GM21526 (cell line): ENCODE measurements around the gene GLTPD2.

Experiments
- ATAC-seq: cut with Tn5 transposase; IDR thresholded peaks from one replicate; pipeline ENCODE4 v1.9.1; 2021; ENCODE audit warnings: moderate library complexity; ENCODE audit not compliant: unreplicated experiment, low FRiP score

The GLTPD2 gene

DNA sequence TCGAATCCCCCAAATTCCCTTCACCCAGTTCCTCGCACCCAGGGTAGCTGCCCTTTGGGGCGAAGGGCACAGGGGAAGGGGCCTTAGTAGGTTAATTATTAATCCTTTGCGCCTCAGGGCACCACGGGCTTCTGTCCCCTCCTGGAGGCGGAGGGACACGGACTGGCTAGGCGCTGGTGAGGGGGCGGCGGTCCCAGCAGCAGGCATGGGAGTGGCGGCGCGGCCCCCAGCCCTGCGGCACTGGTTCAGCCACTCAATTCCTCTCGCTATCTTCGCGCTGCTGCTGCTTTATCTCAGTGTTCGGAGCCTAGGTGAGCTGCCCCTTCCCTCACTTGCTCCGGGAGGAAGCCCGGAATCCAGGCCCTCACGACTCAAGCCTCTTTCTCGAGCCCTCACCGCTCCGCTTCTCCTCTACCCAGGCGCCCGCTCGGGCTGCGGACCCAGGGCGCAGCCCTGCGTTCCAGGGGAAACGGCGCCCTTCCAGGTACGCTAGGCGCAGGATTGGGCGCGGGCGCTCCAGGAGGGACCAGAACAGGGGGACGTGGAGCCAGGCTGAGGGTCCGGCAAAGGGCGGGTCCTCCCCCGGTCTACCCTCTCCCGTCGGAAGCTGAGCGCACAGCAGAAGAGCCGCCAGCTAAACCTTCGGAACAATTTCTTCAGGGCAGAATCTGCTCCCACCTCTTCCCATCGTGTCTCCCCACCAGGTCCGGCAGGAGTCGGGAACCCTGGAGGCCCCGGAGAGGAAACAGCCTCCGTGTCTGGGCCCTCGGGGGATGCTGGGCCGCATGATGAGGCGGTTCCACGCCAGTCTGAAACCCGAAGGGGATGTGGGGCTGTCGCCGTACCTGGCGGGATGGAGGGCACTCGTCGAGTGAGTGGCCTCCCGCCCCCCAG, at the start of gene GLTPD2:
GLTPD2 (plus strand) TSS at position 158 of the 894 bp plus-strand sequence; CDS start at position 206, 48 bp downstream.
- ATAC-seq = no peak

DNA sequence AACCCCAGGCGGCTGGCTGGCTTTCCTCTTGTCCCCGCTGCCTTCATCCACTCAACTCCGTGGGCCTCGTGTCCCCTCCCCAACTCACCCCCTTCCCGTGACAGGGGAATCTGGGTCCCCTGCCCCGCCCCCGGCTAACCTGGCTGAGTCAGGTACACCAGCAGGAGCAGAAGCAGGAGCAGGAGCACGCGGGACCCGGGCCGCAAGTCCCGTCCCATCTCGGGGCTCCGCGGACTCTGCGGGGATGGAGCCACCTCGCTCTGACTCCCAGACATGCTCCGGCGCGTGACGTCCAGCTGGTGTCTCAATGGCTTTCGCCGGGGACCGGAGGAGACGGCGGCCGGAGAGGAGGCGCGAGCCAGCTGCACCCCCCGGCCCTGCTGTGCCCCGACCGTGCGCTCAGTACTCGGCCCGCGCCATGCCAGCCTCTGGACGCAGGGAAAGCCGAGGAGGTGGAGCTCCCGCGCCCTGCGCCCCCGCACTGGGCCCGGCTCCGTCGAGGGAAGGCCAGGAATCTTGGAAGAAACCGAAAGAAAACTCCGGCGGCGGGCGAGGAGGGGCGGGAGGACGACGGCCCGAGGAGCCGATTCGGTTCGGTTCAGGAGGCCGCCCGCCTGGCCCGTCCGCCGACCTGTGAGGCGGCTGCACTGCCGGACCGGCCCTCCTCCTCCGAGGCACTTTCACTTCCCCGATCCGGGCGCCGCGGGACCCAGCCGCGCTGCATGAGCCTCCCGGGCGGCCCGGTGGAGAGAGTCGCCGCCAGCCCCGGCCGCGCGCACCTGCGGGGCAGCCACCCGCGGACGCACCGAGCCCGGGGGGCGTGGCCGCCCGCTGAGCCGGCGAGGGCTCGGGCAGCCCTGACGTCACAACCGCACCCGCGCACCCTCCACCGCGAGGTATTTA, 49.4 kb upstream of the GLTPD2 start, which contains the start of the genes CXCL16 and ZMYND15:
CXCL16 (minus strand) TSS at position 807 of the 903 bp plus-strand sequence; CDS start at position 218, 589 bp downstream.
ZMYND15 (plus strand) TSS at position 712 of the 903 bp plus-strand sequence. CDS start 716 bp downstream, outside the sequence.
- no peak for ATAC-seq

DNA sequence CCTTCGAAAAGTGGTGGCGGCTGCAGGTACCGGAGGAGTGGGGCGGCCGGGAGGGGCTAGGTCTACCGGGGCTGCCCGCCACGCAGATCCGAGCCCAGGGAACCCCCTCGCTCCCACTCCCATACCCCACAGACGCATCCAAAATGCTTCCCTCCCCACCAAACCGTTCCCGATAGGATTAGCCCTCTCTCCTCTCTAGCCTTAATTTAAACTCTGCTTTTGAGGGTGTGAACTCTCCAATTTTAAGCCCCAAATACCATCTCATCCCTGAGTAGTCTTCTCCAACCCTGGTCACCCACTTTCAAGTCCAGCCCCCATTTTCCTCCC, 48.8 kb upstream of the GLTPD2 start:
- ATAC-seq = no peak

DNA sequence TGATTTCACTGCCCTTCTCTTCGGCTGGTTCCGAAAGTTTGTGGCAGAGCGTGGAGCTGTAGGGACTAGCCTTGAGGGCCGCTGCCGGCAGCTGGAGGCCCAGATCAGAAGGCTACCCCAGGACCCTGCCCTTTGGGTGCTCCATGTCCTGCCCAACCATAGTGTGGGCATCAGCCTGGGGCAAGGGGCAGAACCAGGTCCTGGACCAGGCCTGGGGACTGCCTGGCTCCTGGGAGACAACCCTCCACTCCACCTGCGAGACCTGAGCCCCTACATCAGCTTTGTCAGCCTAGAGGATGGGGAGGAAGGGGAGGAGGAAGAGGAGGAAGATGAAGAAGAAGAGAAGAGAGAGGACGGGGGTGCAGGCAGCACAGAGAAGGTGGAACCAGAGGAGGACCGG, 48.2 kb upstream of the GLTPD2 start:
- ATAC-seq = no peak

DNA sequence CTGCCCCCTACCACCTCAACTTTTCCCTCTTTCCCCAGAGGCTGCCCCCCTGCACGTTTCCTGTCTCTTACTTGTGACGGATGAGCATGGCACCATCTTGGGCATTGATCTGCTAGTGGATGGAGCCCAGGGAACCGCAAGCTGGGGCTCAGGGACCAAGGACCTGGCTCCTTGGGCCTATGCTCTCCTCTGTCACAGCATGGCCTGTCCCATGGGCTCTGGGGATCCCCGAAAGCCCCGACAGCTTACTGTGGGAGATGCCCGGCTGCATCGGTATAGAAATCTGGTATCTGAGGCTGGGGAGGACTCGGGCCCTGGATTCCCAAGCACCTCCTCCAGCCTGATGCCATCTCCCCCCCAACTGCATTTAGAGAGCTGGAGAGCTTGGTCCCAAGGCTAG, 47.2 kb upstream of the GLTPD2 start:
- no peak for ATAC-seq

DNA sequence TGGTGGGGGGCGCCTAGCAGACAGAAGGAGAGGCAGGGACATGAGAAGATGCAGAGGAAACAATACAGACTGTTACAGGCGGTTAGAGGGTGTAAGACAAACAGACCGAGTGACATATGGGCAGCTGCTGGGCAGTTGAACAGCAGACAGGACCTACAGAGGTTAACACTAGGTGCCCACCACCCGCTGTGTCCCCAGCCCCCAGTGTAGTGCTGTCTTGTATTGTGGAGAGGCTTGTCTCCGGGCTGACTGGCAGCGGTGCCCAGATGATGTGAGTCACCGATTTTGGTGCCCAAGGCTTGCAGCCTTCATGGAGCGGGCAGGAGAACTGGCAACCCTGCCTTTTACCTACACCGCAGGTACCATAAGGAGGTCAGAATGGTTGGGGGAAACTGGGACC, 46.6 kb upstream of the GLTPD2 start:
- ATAC-seq = no peak

DNA sequence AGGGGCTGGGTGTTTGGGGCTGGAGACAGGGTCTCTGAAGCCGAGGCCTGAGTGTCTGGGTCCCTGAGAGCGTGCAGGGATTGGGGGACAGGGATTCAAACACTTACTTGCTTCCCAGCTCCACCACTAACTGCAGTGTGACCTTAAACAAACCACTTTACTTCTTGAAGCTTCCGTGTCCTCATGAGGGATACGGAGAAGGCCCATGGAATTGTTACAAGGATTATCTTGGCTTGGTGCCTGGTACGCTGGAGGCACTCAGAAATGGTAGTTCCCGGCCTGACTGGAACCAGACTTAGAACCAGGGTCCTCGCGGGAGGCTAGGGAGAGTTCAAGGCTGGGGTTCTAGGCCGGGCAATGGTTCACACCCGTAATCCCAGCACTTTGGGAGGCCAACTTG, 46.1 kb upstream of the GLTPD2 start:
- ATAC-seq = no peak

DNA sequence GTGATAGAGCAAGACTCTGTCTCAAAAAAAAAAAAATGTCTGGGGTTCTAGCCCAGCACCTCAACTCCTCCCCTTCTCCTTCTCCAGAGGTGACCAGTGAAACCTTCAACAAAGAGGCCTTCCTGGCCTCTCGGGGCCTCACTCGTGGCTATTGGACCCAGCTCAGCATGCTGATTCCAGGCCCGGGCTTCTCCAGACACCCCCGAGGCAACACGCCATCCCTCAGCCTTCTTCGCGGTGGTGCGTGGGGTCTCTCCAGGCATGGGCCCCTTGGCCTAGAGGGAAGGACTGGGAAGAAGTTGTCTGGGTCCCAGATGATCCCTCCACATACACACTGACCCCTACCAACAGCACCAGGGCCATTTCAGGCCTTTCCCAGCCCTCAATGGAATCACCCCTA, 45.5 kb upstream of the GLTPD2 start:
- ATAC-seq = no peak

DNA sequence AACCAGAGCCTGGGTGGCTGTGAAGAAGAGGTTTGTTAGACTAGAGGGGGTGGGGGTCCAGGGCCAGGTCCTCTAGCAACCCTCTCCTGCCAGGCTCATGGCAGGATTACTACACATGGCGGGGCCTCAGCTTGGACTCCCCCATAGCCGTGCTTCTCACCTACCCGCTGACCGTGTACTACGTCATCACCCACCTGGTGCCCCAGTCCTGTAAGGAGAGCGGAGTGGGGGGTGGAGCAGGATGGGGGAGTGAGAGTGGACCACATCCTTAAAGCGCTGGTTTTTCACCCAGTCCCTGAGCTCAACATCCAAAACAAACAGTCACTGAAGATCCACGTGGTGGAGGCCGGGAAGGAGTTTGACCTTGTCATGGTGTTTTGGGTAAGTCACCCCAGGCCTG, 44.9 kb upstream of the GLTPD2 start:
- ATAC-seq = no peak

DNA sequence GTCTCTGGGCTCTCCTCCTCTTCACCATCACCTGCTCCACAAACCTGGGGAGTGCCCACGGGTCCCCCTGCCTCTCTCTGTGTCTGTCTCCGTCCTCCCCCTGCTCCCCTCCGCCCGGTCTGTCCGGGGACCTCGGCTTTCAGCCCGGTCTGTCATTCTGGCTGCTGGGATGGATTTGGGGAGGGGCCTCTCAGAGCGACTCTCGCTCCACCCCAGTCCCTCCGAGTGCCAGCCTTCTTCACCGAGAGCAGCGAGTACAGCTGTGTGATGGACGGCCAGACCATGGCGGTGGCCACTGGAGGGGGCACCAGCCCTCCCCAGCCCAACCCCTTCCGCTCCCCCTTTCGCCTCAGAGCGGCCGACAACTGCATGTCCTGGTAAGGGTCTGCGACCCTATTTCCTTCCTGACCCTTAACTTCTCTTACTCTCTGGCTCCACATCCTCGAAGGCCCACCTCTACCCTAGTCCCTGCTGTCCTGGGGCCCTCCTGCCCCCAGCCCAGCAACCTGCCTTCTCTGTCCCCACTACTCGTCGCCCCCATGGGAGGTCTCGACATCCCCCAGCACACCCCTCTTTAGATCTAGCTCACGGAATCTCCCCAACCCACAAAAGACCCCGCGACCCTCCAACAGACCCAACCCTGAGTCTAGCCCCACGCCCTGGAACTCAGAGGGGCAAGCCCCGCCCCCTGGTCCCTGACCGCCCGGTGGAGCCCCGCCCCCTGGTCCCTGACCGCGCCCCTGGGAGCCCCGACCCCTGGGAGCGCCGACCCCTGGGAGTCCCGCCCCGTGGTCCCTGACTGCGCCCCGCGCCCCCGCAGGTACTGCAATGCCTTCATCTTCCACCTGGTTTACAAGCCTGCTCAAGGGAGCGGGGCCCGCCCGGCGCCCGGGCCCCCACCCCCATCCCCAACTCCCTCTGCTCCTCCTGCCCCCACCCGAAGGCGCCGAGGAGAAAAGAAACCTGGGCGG, 43.5 kb upstream of the GLTPD2 start:
- no peak for ATAC-seq

DNA sequence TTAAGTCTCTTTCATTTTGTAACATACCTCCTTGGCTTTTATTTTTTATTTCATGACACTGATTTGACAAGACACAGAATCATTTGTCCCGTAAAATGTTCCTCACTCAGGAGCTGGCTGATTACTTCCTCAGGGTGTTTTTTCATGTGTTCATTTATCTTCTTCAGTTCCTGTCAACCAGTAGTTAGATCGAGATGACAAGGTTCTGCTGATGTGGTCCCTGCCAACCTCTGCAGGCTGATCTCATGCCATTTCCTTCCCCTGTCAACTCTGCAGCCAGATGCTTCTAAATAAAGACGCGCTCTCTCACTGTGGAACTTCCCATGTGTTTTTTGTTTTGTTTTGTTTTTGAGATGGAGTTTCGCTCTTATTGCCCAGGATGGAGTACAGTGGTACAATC, 40.9 kb upstream of the GLTPD2 start:
- ATAC-seq = no peak

DNA sequence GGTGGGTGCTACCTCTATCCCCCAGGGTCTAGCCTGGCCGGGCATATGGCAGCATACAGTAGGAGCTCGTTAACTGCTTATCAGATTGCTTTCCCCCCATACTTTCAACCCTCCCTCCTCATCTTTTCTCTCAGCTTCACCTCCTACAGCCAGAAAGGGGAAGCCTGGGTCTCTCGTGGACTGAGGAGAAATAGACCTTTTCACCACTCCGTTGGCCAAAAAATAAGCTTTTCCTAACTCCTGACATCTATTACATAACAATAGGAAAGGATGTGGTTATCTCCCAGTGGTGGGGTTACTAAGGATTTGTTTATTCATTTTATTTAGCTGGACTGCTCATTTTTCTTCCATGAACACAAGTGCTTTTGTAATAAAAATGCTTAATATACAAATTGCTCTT, 40.1 kb upstream of the GLTPD2 start:
- no peak for ATAC-seq

DNA sequence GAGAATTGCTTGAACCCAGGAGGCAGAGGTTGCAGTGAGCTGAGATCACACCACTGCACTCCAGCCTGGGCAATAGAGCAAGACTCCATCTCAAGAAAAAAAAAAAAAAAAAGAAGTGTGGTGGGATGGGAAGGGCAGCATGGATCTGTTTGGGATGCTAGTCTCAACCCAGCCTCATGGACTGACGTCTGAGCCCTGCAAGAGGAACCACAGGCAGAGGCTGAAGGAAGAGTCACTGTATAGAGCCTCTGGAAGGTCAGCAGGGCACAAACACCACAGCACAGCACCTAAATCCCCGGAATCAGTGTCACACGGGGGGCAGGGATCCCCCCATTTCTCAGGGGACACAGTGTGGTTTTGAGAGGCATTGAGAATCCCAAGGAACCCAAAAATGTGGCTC, 38.2 kb upstream of the GLTPD2 start:
- ATAC-seq = no peak

DNA sequence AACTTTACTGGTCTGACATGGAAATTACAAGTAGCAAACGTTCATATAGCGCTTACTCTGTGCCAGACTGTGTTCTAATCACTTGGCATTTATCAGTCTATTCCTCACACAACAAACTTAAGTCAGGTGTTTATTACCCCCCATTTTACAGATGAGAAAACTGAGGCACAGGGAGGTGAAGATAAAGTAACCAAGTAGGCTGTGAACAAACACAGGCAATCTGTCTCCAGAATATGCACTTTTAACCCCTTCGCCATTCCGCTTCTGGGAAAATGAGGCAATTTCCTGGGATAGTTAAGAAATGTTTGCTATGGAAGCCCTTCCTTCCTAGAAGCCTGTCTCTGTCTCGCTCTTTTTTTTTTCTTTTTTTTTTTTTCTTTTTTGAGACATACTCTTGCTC, 36.8 kb upstream of the GLTPD2 start:
- no peak for ATAC-seq

DNA sequence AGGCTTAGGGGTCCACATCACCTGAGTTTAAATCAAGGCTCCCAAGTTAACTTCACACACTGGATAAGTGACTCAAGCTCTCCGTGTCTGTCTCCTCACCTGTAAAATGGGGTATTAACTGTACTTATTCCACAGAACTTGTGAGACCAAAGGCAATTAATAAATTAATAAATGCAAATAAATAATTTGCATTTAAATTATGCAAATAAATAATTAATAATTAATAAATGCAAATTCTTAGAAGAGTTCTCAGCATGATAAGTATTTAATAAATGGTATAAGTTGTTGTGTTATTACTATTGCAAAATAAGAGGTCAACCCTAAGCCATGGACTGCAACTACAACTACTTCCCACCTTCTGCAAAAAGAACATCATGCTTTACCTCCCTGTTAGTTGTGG, 35.4 kb upstream of the GLTPD2 start:
- ATAC-seq = no peak

DNA sequence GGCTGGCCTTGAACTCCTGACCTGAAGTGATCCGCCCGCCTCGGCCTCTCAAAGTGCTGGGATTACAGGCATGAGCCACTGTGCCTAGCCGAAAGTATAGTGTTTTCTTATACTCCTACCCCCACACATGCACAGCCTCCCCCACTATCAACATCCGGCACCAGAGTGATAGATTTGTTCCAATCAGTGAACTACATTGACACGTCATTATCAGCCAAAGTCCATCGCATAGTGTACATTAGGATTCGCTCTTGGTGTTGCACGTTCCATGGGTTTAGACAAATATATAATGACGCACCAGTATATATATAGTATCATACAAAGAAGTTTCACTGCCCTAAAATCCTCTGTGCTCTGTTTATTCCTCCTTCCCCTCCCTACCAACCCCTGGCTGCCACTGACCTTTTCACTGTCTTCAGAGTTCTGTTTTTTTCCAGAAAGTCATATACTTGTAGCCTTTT, 29.0 kb upstream of the GLTPD2 start:
- no peak for ATAC-seq

DNA sequence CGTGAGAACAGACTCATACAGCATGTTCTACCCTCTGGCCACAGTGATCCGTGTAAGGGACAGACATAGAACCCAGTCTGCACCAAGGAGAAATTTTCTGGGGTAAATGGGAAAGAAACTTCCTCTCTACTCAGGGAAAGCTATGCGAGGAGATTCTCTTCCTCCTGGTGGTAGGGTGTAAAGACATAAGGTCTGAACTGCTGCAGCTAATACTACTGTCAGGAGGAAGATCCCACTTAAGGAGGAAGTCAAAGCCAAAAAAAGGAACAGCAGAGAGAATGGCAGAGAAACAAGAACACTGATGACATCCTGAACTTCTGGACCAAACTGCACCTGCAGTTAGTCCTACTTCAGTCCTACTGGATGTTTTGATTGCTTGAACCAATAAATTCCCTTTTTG, 24.2 kb upstream of the GLTPD2 start:
- ATAC-seq = no peak

DNA sequence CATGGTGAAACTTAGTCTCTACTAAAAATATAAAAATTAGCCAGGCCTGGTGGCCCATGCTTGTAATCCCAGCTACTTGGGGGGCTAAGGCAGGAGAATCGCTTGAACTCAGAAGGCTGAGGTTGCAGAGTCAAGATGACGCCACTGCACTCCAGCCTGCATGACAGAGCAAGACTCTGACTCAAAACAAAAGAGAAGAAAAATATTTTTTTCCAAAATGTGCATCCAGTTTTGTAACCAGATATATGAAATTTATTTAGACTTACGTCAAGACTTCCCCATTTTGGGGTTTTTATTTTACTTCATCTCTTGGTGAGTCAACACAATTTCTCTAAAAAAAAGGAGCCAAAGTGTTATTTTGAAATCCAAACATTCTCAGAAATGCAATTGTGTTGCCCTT, 22.6 kb upstream of the GLTPD2 start:
- ATAC-seq = no peak

DNA sequence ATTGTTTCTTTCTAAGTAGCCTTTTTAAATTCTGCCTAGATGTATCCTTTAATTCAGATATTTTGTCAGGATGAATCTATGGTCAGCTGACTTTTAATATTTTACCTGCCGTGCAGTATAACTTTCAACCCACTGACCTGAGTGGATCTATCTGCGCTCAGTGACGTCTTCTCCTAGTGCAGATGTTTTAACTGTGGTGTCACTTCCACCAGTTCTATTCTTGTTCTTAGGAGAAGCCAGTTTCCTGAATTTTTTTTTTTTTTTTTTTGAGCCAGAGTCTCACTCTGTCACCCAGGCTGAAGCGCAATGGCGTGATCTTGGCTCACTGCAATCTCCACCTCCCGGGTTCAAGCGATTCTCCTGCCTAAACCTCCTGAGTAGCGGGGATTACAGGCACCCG, 22.0 kb upstream of the GLTPD2 start:
- ATAC-seq = no peak

DNA sequence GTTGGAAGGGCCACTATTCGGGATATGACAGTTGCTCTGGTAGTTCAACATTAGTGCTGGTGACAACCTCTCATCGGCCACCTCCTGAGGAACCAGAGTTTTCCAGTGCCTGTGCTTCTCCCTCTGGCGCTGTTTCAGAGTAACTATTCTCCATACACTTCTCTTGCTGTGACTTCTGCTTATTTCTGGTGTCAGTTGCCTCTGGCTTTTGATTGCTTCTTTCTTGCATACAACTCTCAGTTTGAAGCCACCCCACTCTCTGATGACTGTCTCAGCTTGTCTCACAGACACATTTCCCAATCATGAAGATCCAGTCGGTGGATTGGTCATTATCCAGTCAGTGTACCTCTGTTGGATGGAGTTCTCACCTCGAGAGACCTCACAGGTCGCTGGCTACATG, 20.5 kb upstream of the GLTPD2 start:
- no peak for ATAC-seq
